ENCODE measurements around the gene CNN2. TPM values are rescaled to one million over a fixed set of nuclear protein-coding genes. Genes with fewer than 3 reads are reported as not detected.

The CNN2 gene
- total RNA-seq, 2 donors from 2014 or later: 82.9 to 101 TPM

DNA sequence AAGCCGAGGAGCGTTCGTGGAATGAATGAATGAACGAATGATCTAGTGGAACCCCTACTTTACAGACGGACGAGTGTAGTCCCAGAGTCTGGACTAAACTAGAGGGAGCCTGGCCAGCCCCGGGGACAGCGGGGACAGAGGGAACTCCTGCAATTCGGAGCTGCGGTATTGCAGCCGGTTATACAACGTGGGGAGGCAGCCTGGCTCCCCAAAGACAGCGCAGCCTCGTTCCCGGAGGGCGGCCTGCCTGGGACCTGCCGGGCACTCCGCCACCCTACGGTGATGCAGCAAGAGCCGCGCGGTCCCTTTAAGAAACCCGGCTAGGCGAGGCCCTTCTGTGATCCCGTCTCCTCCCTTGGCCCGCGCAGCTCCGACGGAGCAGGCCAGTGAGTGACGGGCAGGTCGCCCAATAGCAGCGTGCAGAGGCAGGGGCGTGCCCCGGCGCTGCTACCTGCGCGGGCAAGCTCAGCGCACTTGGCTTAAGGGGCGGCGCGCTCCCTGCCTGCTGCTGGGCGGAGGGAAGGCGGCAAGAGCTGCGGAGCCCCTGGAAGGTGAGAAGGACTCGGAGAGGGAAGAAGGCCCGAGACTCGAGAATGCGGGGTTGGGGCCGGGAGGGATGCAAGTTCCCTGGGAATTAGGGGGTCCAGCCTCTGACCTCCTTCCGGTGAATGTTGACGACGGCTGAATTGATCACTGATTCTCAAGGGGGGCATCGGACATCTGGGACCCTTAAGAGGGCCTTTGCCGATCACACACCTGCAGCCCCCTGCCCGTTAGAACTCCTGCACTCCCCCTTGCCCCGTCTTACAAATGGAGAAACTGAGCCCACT lies 13.5 kb downstream of the CNN2 start, which contains the start of gene ABCA7:
ABCA7 (plus strand) TSS at position 462 of the 830 bp plus-strand sequence. CDS start 1,255 bp downstream, outside the sequence.
- DNase-seq (ENCODE audit: low spot score): peak; percentile 98
- Histone ChIP-seq H3K4me3 (peak within 1 kb of the TSS; percentile 28 to 43), H3K27ac (peak within 1 kb of the TSS in 1 of 2 donors; percentile 6), H3K36me3 (no peaks in the 10 kb centered on the region), H3K4me1 (replicated peaks) (peaks cover 3% of the 10 kb centered on the region), H3K27me3 (replicated peaks; ENCODE audit: insufficient read depth) (no peaks in the 10 kb centered on the region), H3K9me3 (no peaks in the 10 kb centered on the region)
- under 1% methylated on average over 50 of the region's 56 CpGs for WGBS
- intact Hi-C loops (cut with DNase I): loop anchor here (10.0 kb wide), 1 partner anchor 205 kb away; the partner anchor contains the start of genes ATP5F1D and MIDN
- TF ChIP-seq CTCF (IDR thresholded peaks at IDR 0.05): peak in 2 of 4 experiments; percentile 34 to 41
- TF ChIP-seq POLR2AphosphoS5 (IDR thresholded peaks at IDR 0.05): peak; percentile 99
- TF ChIP-seq POLR2A (IDR thresholded peaks at IDR 0.05): peak; percentile 76

DNA sequence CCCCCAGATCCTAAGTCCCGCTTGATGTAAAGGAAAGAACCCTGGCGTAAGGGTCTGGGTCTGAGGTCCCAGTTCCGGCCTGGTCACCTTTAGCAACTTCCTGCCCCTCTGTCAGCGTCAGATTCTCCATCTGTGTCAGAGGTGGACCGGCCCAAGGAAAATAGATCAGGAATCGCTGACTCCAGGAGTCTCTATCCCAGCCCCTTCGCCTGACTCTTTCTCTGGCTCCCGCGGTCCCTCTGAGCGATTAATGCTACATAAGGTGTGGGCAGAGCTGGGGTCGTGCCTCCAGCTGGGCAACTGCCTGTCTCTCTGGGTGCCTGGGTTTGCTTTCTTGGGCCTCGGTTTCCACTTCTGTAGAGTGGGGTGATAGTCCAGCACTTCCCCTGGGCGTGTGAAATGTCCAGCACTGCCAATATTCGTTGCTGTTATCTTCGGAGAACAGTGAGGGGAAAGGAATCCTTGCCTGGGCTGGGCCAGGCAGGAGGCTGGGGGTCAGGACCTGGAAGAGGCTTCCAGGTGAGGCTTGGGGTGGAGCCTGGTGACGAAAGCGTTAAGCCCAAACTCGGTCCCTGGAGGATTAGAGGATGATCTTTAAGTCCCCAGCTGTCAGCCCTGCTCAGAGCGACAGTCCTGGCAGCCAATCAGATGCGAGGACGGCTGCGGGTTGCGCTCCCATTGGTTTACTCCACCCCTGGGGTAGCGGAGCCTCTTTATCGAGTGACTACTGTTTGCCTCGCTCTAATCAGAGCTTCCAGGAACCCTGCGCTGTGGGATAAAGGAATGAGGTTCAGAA lies 14.3 kb downstream of the CNN2 start:
- H3K27me3 ChIP-seq (replicated peaks; ENCODE audit: insufficient read depth): no peaks in the 10 kb centered on the region
- H3K27ac ChIP-seq: peak overlapping the region in 1 of 2 donors; percentile 6
- no peaks in the 10 kb centered on the region for H3K36me3 ChIP-seq
- H3K4me3 ChIP-seq: peak overlapping the region; percentile 28 to 43
- WGBS: 4% methylated on average over 27 of the region's 27 CpGs
- no peak for TF ChIP-seq POLR2A (IDR thresholded peaks at IDR 0.05)
- no peak for TF ChIP-seq CTCF (IDR thresholded peaks at IDR 0.05)
- peak; percentile 81 for TF ChIP-seq POLR2AphosphoS5 (IDR thresholded peaks at IDR 0.05)
- intact Hi-C loops (cut with DNase I): no loop called here
- DNase-seq (ENCODE audit: low spot score): peak; percentile 91
- H3K9me3 ChIP-seq: no peaks in the 10 kb centered on the region
- H3K4me1 ChIP-seq (replicated peaks): peaks cover 3% of the 10 kb centered on the region

DNA sequence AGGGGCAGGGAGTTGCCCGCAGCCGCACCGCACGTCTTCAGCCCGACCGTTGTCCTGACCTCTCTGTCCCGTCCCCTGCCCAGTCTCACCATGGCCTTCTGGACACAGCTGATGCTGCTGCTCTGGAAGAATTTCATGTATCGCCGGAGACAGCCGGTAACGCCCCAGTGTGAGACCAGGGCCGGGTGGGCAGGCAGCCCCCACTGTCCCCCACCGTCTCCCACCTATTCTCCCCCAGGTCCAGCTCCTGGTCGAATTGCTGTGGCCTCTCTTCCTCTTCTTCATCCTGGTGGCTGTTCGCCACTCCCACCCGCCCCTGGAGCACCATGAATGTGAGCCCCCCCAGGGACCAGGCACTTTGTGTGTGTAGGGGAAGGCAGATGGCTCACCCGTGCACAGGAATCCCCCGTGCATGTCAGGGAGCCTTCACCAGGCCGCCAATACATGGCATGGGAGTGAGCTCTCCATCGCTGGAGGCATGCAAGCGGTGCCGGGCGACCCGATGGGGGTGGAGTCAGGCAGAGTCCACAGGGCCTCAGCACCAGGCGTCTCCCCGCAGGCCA lies 14.9 kb downstream of the CNN2 start:
- Histone ChIP-seq H3K4me3 (peak overlapping the region; percentile 28 to 43), H3K27me3 (replicated peaks; ENCODE audit: insufficient read depth) (no peaks in the 10 kb centered on the region), H3K9me3 (no peaks in the 10 kb centered on the region), H3K27ac (no peak overlapping the region), H3K36me3 (no peaks in the 10 kb centered on the region), H3K4me1 (replicated peaks) (peaks cover 3% of the 10 kb centered on the region)
- intact Hi-C loops (cut with DNase I): no loop called here
- DNase-seq (ENCODE audit: low spot score): no peak
- no peak for TF ChIP-seq POLR2A (IDR thresholded peaks at IDR 0.05)
- TF ChIP-seq POLR2AphosphoS5 (IDR thresholded peaks at IDR 0.05): no peak
- TF ChIP-seq CTCF (IDR thresholded peaks at IDR 0.05): no peak
- 42% methylated on average over 26 of the region's 26 CpGs for WGBS

DNA sequence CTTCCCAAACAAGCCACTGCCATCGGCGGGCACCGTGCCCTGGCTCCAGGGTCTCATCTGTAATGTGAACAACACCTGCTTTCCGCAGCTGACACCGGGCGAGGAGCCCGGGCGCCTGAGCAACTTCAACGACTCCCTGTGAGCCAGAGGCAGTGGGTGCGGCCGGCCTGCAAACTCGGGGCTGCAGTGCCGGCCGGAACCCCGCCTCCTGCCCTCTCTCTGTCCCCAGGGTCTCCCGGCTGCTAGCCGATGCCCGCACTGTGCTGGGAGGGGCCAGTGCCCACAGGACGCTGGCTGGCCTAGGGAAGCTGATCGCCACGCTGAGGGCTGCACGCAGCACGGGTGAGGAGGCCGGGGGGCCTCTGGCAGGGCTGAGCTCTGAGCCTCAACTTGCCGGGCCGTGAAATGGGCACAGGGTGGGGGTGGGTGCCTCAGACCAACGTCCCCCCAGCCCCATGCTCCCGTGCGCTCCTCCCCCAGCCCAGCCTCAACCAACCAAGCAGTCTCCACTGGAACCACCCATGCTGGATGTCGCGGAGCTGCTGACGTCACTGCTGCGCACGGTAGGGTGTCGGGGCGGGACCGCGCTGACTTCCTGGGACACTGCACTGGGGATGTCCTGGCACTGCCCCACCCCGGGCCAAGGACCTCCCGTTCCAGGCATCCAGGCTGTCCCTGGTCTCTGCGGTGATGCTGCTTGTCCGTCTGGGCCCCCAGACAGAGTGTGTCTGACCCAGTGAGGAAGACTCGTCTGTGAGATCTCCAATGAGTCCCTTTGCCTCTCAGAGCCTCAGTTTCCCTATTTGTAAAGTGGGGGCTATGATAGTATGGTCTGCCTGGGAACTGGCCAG lies 15.7 kb downstream of the CNN2 start:
- Histone ChIP-seq H3K9me3 (no peaks in the 10 kb centered on the region), H3K4me3 (no peak overlapping the region), H3K36me3 (no peaks in the 10 kb centered on the region), H3K27me3 (replicated peaks; ENCODE audit: insufficient read depth) (no peaks in the 10 kb centered on the region), H3K27ac (no peak overlapping the region), H3K4me1 (replicated peaks) (peaks cover 3% of the 10 kb centered on the region)
- intact Hi-C loops (cut with DNase I): no loop called here
- 84% methylated on average over 25 of the region's 43 CpGs for WGBS
- DNase-seq (ENCODE audit: low spot score): no peak
- TF ChIP-seq POLR2A (IDR thresholded peaks at IDR 0.05): no peak
- no peak for TF ChIP-seq POLR2AphosphoS5 (IDR thresholded peaks at IDR 0.05)
- TF ChIP-seq CTCF (IDR thresholded peaks at IDR 0.05): no peak
